Endodermal cell (in vitro differentiated cells): ENCODE data around the gene TMEM266. TPM values are rescaled to one million over a fixed set of nuclear protein-coding genes. Genes with fewer than 3 reads are reported as not detected.

ENCODE experiments used
- DNase-seq: peaks from one replicate; pipeline ENCODE4 v3.0.0-alpha.2; 2017
- H3K27ac ChIP-seq: 2 replicates; pipeline ENCODE4 v1.5.1; 2013; ENCODE audit warnings: mild to moderate bottlenecking, low read depth, low read length, moderate library complexity
- H3K27me3 ChIP-seq: 2 replicates; pipeline ENCODE4 v1.6.1; 2013; ENCODE audit warnings: mild to moderate bottlenecking, low read length, moderate library complexity; ENCODE audit not compliant: insufficient read depth, control insufficient read depth, poor library complexity, severe bottlenecking
- H3K36me3 ChIP-seq: 2 replicates; pipeline ENCODE4 v1.7.0; 2013; ENCODE audit warnings: mild to moderate bottlenecking, low read length, moderate library complexity; ENCODE audit not compliant: control insufficient read depth, insufficient read depth
- H3K4me1 ChIP-seq: one replicate; pipeline ENCODE4 v1.7.0; 2013; ENCODE audit warnings: low read length; ENCODE audit not compliant: control insufficient read depth, insufficient read depth
- H3K4me3 ChIP-seq: 2 replicates; pipeline ENCODE4 v1.5.1; 2013; ENCODE audit warnings: mild to moderate bottlenecking, low read length, moderate library complexity
- H3K9ac ChIP-seq: 2 replicates; pipeline ENCODE4 v1.6.1; 2013; ENCODE audit warnings: mild to moderate bottlenecking, low read length, moderate library complexity; ENCODE audit not compliant: poor library complexity, severe bottlenecking; ENCODE audit errors: extremely low read depth
- H3K9me3 ChIP-seq: 2 replicates; pipeline ENCODE4 v1.6.1; 2013; ENCODE audit warnings: mild to moderate bottlenecking, low read length, moderate library complexity; ENCODE audit not compliant: control insufficient read depth
- H3K27ac Mint-ChIP-seq: 2 replicates; pipeline ENCODE4 v1.8.0; 2020; ENCODE audit warnings: mixed read lengths
- H3K27me3 Mint-ChIP-seq: 2 replicates; pipeline ENCODE4 v1.8.0; 2021; ENCODE audit warnings: mild to moderate bottlenecking, mixed read lengths; ENCODE audit not compliant: insufficient read depth
- H3K36me3 Mint-ChIP-seq: 2 replicates; pipeline ENCODE4 v1.8.0; 2020; ENCODE audit warnings: low read depth, mixed read lengths
- H3K4me1 Mint-ChIP-seq: 2 replicates; pipeline ENCODE4 v1.8.0; 2020; ENCODE audit warnings: mixed read lengths
- H3K4me3 Mint-ChIP-seq: 2 replicates; pipeline ENCODE4 v1.8.0; 2020; ENCODE audit warnings: mild to moderate bottlenecking, moderate library complexity, mixed read lengths
- H3K9me3 Mint-ChIP-seq: 2 replicates; pipeline ENCODE4 v1.8.0; 2020; ENCODE audit warnings: mild to moderate bottlenecking, mixed read lengths
- CTCF ChIP-seq: fragments of 200-600 bp; sonication (generic); conservative IDR thresholded peaks from 2 replicates; pipeline ENCODE4 v1.5.0; 2021; ENCODE audit warnings: antibody characterized with exemption, mild to moderate bottlenecking
- WGBS, 2 experiments: methylation state at CpG; one replicate each; pipeline versions ENCODE4 v1.1.5 to v1.1.7; 2013; ENCODE audit warnings: missing lambda C conversion rate in 2 of 2, mixed read lengths in 1 of 2; ENCODE audit not compliant: insufficient coverage in 1 of 2, insufficient read length in 1 of 2; 5-methylcytosine and 5-hydroxymethylcytosine counted together
- total RNA-seq, 2 donors: library from RNA; stranded (reverse); fragmentation: NEBNext Ultra II Directional in 1 of 2; extraction: Animal tissue kit (Norgen Biotek cat#: 25700) in 1 of 2; gene quantifications; 2 replicates in 1 of 2; 3 replicates in 1 of 2; pipeline ENCODE4 v1.2.1, GENCODE V29; 2021

The TMEM266 gene
- total RNA-seq, 2 donors from 2014 or later, result 1.8 to 2.0 TPM

- WGBS, 2 experiments, result 96 to 98% methylated on average over 4 to 6 of the region's 6 CpGs
- Mint-ChIP-seq H3K9me3 (peaks cover 14% of the 10 kb centered on the region), H3K4me1 (peaks cover 9% of the 10 kb centered on the region), H3K27me3 (peaks cover 31% of the 10 kb centered on the region), H3K4me3 (no peak overlapping the region), H3K36me3 (peaks cover 9% of the 10 kb centered on the region), H3K27ac (no peak overlapping the region)
- no peak overlapping the region for H3K27ac ChIP-seq
- no peak for TF ChIP-seq CTCF
- no peaks in the 10 kb centered on the region for H3K27me3 ChIP-seq
- H3K4me3 ChIP-seq, result no peak overlapping the region
- H3K9ac ChIP-seq, result no peak overlapping the region
- H3K4me1 ChIP-seq, result no peaks in the 10 kb centered on the region
- no peaks in the 10 kb centered on the region for H3K36me3 ChIP-seq
- no peak for DNase-seq
- H3K9me3 ChIP-seq, result no peaks in the 10 kb centered on the region
These were observed 47.4 kb downstream of the TMEM266 start for GRCh38 chr15:76107169-76107568.

- TF ChIP-seq CTCF, result no peak
- Mint-ChIP-seq H3K36me3 (peaks cover 9% of the 10 kb centered on the region), H3K27me3 (peaks cover 30% of the 10 kb centered on the region), H3K27ac (no peak overlapping the region), H3K4me3 (no peak overlapping the region), H3K4me1 (peaks cover 9% of the 10 kb centered on the region), H3K9me3 (peaks cover 14% of the 10 kb centered on the region)
- Histone ChIP-seq H3K27me3 (no peaks in the 10 kb centered on the region), H3K36me3 (no peaks in the 10 kb centered on the region), H3K4me3 (no peak overlapping the region), H3K9ac (no peak overlapping the region), H3K4me1 (no peaks in the 10 kb centered on the region), H3K9me3 (no peaks in the 10 kb centered on the region), H3K27ac (no peak overlapping the region)
- 52 to 66% methylated on average over 4 to 9 of the region's 9 CpGs for WGBS, 2 experiments
- DNase-seq, result peak; percentile 64
These were observed 48.4 kb downstream of the TMEM266 start for GRCh38 chr15:76108021-76108723.

GRCh38 chr15:76109046-76109445, 49.3 kb downstream of the TMEM266 start:
- Histone ChIP-seq H3K4me1 (no peaks in the 10 kb centered on the region), H3K4me3 (no peak overlapping the region), H3K36me3 (no peaks in the 10 kb centered on the region), H3K27ac (no peak overlapping the region), H3K27me3 (no peaks in the 10 kb centered on the region), H3K9me3 (no peaks in the 10 kb centered on the region), H3K9ac (no peak overlapping the region)
- DNase-seq, result no peak
- H3K4me3 Mint-ChIP-seq, result no peak overlapping the region
- H3K27ac Mint-ChIP-seq, result no peak overlapping the region
- peaks cover 9% of the 10 kb centered on the region for H3K36me3 Mint-ChIP-seq
- H3K4me1 Mint-ChIP-seq, result peaks cover 9% of the 10 kb centered on the region
- H3K9me3 Mint-ChIP-seq, result peaks cover 14% of the 10 kb centered on the region
- H3K27me3 Mint-ChIP-seq, result peaks cover 32% of the 10 kb centered on the region
- 88 to 89% methylated on average over 1 of the region's 1 CpG for WGBS, 2 experiments
- no peak for TF ChIP-seq CTCF
